Astrocyte of the hippocampus (primary cell): ENCODE measurements around the gene SPANXA1.
A peak's percentile ranks its signal among the peaks of the same experiment; 100 is the strongest.
"Not testable (repeated sequence)": the region's sequence is repeated elsewhere in the genome, so short reads cannot be mapped to it uniquely, and the experiment has no call there.

Experiments used
- DNase-seq: peaks from one replicate; pipeline ENCODE4 v3.0.0; 2011; ENCODE audit warnings: low read depth, low spot score

SPANXA1 gene

GRCh38 chrX:141584638-141585037, at the start of gene SPANXA1:
SPANXA1 (minus strand) TSS chrX:141584738; CDS start chrX:141584678, 60 bp downstream.
- not testable (repeated sequence) for DNase-seq

- peak; percentile 5 for DNase-seq
Measured at GRCh38 chrX:141632124-141632523, 47.6 kb upstream of the SPANXA1 start.

- peak; percentile 35 for DNase-seq
Measured at GRCh38 chrX:141619336-141619735, 34.8 kb upstream of the SPANXA1 start.

GRCh38 chrX:141609111-141609510, 24.6 kb upstream of the SPANXA1 start:
- no peak for DNase-seq

GRCh38 chrX:141589408-141589807, 4.9 kb upstream of the SPANXA1 start, which contains the start of gene SPANXA2:
SPANXA2 (plus strand) TSS chrX:141589708; CDS start chrX:141589768, 60 bp downstream.
- not testable (repeated sequence) for DNase-seq

GRCh38 chrX:141542551-141542950, 42.0 kb downstream of the SPANXA1 start:
- not testable (repeated sequence) for DNase-seq
